NCI-H510A treated with DMSO at 0.1 percent for 48 hours (cell line): ENCODE results near the gene CPPED1.
"Not testable (repeated sequence)": the region's sequence is repeated elsewhere in the genome, so short reads cannot be mapped to it uniquely, and the experiment has no call there.

Source experiments
- DNase-seq: peaks from one replicate; lab custom pipeline; 2025; lab: John Stamatoyannopoulos, UW

The CPPED1 gene

DNA sequence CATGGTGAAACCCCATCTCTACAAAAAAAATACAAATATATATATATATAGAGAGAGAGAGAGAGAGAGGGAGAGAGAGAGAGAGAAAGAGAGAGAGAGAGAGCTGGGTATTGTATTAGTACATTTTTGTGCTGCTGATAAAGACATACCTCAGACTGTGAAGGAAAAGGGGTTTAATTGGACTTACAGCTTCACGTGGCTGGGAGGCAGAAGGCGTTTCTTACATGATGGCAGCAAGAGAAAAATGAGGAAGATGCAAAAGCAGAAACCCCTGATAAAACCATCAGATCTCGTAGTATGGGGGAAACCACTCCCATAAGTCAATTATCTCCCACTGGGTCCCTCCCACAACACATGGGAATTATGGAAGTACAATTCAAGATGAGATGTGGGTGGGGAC lies 37.5 kb downstream of the CPPED1 start:
- DNase-seq = not testable (repeated sequence)

- DNase-seq = no peak
These were observed 38.7 kb downstream of the CPPED1 start for GRCh38 chr16:12764813-12765488.

DNA sequence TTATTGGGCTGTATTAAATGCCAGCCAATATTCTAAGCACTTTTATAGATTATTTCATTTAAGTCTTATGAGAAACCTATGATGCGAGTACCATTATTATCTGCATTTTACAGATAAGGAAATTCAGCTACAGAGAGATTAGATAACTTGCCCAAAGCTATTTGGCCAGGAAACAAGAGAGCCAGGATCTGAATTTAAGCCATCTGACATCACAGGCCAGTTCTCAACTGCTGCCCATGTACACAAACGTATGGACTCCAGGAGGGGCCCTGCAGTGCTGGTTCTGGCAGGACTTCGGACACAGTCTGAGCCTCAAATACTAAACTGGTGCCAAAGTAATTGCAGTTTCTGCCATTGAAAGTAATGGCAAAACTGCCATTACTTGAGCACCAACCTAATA lies 40.2 kb downstream of the CPPED1 start:
- no peak for DNase-seq

GRCh38 chr16:12760819-12761611 lies 42.7 kb downstream of the CPPED1 start:
- DNase-seq = no peak

DNA sequence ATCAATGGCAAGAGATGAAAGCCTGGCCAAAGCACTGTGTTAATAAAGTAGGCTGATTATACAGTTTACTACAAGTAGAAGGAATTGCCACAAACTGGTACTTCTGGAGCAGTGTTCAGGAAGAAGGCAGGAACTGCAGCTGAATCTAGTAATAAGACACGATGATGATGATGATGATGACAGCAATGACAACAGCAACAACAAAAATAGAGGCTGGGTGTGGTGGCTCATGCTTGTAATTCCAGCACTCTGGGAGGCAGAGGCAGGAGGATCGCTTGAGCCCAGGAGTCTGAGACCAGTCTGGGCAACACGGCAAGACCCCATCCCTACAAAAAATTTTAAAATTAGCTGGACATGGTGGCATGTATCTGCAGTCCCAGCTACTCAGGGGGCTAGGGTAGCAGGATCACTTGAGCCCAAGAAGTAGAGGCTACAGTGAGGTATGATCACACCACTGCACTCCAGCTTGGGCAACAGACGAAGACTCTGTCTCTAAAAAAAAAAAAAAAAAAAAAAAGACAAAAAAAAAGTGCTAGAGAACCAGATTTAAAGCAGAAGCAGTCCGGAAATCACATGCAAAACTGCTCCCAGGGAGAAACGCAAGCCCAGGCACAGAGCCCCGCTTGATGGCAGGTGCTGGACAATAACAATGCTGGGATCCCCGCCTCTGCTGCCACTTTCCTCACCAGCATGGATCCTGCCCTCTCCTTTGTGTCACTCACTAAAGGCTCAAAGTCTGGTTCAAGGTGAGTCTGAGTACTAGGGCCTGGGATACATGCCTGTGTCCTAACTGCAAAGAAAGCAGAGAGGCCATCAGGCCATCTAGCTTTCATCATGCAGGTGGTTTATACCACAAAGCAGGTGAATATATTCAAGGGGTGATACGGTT lies 44.8 kb downstream of the CPPED1 start:
- DNase-seq = no peak

- no peak for DNase-seq
These were observed 45.5 kb downstream of the CPPED1 start for GRCh38 chr16:12758031-12758669.

GRCh38 chr16:12757546-12757945 lies 46.1 kb downstream of the CPPED1 start:
- no peak for DNase-seq

DNA sequence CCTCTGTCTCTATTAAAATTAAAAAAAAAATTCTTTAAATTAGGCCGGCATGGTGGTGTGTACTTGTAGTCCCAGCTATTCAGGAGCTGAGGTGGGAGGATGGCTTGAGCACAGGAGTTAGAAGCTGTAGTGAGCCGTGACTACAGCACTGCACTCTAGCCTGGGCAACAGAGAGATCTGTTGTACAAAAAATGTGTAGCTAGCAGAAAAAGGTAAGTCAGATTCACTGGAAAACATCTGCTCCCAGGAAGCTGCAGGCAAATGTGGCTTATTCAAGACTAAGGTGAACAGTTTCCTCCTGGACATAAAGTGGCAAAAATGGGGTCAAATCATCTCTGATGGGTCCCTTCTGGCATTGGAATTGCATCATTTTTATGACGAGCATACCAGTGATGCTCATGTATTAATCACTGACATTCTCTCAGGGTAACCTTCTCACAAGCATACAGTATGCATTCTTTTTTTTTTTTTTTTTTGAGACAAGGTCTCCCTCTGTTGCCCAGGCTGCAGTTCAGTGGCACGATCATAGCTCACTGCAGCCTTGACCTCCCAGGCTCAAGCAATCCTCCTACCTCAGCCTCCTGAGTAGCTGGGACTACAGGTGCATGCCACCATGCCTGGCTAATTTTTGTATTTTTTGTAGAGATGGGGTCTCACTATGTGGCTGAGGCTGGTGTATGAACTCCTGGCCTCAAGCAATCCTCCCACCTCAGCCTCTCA lies 48.7 kb downstream of the CPPED1 start:
- no peak for DNase-seq

- no peak for DNase-seq
These were observed 50.3 kb downstream of the CPPED1 start for GRCh38 chr16:12753203-12754023.

- DNase-seq = no peak
These were observed 51.5 kb downstream of the CPPED1 start for GRCh38 chr16:12752159-12752558.

- no peak for DNase-seq
These were observed 53.2 kb downstream of the CPPED1 start for GRCh38 chr16:12750554-12750918.

DNA sequence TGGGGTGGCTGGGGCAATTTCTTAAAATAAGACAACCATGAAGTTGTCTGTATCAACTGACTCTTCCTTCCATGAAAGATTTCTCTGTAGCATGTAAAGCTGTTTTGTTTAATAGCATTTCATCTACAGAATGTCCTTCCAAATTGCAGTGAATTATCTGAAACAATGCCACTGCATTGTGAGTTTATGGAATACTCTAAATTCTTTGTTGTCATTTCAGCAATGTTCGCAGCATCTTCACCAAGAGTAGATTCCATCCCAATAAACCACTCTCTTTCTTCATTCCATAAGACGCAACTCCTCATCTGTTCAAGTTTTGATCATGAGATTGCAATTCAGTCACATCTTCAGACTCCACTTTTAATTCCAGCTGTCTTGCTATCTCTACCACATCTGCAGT lies 54.6 kb downstream of the CPPED1 start:
- DNase-seq = no peak

GRCh38 chr16:12747827-12748226 lies 55.9 kb downstream of the CPPED1 start:
- no peak for DNase-seq

- no peak for DNase-seq
These were observed 56.4 kb downstream of the CPPED1 start for GRCh38 chr16:12747261-12747660.

- DNase-seq = no peak
These were observed 58.8 kb downstream of the CPPED1 start for GRCh38 chr16:12744860-12745259.

- DNase-seq = no peak
These were observed 60.9 kb downstream of the CPPED1 start for GRCh38 chr16:12742741-12743140.

DNA sequence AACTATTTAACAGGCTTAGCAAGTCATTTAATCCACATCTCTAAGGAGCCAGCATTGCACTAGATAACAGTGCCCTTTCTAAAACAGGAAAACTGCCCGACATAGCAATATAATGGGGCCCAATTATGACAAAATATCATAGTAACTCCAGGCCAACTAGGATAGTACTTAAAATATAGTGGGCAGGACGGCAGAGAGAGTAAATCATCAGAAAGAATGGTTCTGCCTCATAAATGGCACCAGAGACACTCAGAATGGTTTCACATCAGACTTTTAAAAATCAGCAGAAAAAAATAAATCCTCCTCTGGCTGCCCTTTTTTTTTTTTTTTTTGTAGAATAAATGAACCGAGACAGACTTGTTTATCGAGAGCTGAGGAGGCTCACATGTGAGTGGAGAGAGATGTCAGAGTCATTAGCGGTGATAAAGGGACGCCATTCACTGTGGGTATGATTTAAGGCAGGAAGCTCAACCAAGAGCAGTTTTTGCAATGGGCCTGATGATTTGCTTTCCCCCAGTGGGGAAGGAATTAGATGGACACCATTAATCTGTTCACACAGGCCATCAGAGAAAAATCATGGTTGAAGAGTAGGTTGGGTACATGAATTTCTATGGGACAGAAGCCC lies 62.6 kb downstream of the CPPED1 start:
- DNase-seq = no peak

- DNase-seq = no peak
These were observed 63.9 kb downstream of the CPPED1 start for GRCh38 chr16:12739738-12740137.

DNA sequence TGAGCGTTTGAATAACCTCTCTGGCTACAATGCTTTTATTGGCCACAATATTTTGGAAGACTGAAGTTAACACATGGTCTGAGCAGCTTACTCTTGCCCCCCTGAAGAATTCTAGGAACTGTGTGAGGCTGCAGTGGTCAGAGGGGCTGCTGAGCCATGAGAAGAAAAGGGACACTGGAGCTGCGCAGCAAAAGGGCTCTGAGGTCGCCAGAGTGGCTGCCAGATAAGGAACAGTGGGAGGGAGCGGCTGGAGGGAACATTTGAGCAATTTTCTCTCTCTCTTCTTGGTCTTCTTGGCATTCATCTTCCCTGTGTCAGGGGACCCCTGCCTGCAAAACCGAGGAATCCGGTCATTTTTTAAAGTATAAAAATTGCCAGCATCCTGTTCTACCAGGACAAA lies 66.1 kb downstream of the CPPED1 start:
- DNase-seq = no peak

DNA sequence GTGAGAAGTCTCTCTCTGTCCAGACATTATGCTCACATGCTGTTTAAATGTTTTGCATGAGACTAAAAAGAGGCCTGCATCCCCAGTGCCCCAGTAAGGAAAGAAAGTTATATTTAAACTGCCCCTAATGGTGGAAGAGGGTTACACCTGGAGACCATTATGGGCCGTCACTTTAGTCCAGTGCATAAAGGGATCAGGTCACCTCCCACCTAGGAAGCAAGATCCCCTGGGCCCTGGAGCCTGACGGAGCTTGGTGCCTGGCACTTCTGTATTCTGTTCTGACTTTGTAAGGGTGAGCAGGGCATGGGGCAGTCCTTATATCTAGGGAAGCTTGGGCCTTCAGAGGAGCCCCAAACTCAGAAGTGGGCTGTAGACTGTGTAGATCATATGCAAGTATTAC lies 67.9 kb downstream of the CPPED1 start:
- DNase-seq = no peak
